HG03575 (cell line): ENCODE data around the gene ANKRD31.
"Not testable (repeated sequence)": the region's sequence is repeated elsewhere in the genome, so short reads cannot be mapped to it uniquely, and the experiment has no call there.

Experiments used
- ATAC-seq: cut with Tn5 transposase; IDR thresholded peaks from one replicate; pipeline ENCODE4 v1.9.1; 2021; ENCODE audit not compliant: unreplicated experiment, insufficient number of reproducible peaks, low FRiP score; ENCODE audit errors: extremely low read depth

The ANKRD31 gene

GRCh38 chr5:75236322-75237316, at the start of gene ANKRD31:
Gene ANKRD31 (minus strand): TSS chr5:75236878. CDS start chr5:75236686, 192 bp downstream.
- ATAC-seq, result no peak

GRCh38 chr5:75286211-75286773, 49.6 kb upstream of the ANKRD31 start:
- ATAC-seq, result no peak

- no peak for ATAC-seq
Measured at GRCh38 chr5:75282581-75282980, 45.9 kb upstream of the ANKRD31 start.

- ATAC-seq, result no peak
Measured at GRCh38 chr5:75281716-75282465, 45.2 kb upstream of the ANKRD31 start.

- ATAC-seq, result no peak
Measured at GRCh38 chr5:75279321-75279720, 42.6 kb upstream of the ANKRD31 start.

- ATAC-seq, result no peak
Measured at GRCh38 chr5:75277463-75277862, 40.8 kb upstream of the ANKRD31 start.

- ATAC-seq, result no peak
Measured at GRCh38 chr5:75275756-75276155, 39.1 kb upstream of the ANKRD31 start.

- ATAC-seq, result no peak
Measured at GRCh38 chr5:75275147-75275546, 38.5 kb upstream of the ANKRD31 start.

GRCh38 chr5:75274486-75274885, 37.8 kb upstream of the ANKRD31 start:
- ATAC-seq, result no peak

- not testable (repeated sequence) for ATAC-seq
Measured at GRCh38 chr5:75270605-75271004, 33.9 kb upstream of the ANKRD31 start.

GRCh38 chr5:75265731-75266130, 29.1 kb upstream of the ANKRD31 start:
- ATAC-seq, result no peak

- no peak for ATAC-seq
Measured at GRCh38 chr5:75262271-75262670, 25.6 kb upstream of the ANKRD31 start.

- ATAC-seq, result no peak
Measured at GRCh38 chr5:75260708-75261107, 24.0 kb upstream of the ANKRD31 start.

- not testable (repeated sequence) for ATAC-seq
Measured at GRCh38 chr5:75250452-75250851, 13.8 kb upstream of the ANKRD31 start.

- ATAC-seq, result no peak
Measured at GRCh38 chr5:75245023-75245422, 8.3 kb upstream of the ANKRD31 start.

- no peak for ATAC-seq
Measured at GRCh38 chr5:75243510-75243909, 6.8 kb upstream of the ANKRD31 start.

GRCh38 chr5:75243100-75243499, 6.4 kb upstream of the ANKRD31 start:
- no peak for ATAC-seq

GRCh38 chr5:75242067-75242466, 5.4 kb upstream of the ANKRD31 start:
- no peak for ATAC-seq

GRCh38 chr5:75239681-75240080, 3.0 kb upstream of the ANKRD31 start:
- ATAC-seq, result no peak

GRCh38 chr5:75235711-75236110, 967 bp downstream of the ANKRD31 start:
- ATAC-seq, result no peak
